MM.1S (cell line): ENCODE measurements around the gene PARVB.

ENCODE experiments used
- DNase-seq: peaks from one replicate; pipeline ENCODE4 v3.0.0-alpha.2; 2015
- H2AFZ ChIP-seq: fragments of 300-600 bp; sonication (generic); 2 replicates; pipeline ENCODE4 v1.6.0; 2016; ENCODE audit warnings: antibody characterized with exemption, low read length
- H3F3A ChIP-seq: fragments of 300-600 bp; sonication (generic); 2 replicates; pipeline ENCODE4 v1.6.1; 2016; ENCODE audit warnings: mild to moderate bottlenecking, antibody characterized with exemption, low read length, moderate library complexity, mixed read lengths; ENCODE audit not compliant: insufficient read depth
- H3K27ac ChIP-seq: fragments of 300-600 bp; sonication (generic); 2 replicates; pipeline ENCODE4 v1.5.1; 2016; ENCODE audit warnings: mild to moderate bottlenecking, low read length
- H3K27me3 ChIP-seq: fragments of 300-600 bp; sonication (generic); replicated peaks from 2 replicates; pipeline ENCODE4 v1.6.0; 2016; ENCODE audit warnings: low read length; ENCODE audit not compliant: insufficient read depth
- H3K36me3 ChIP-seq: fragments of 300-600 bp; sonication (generic); replicated peaks from 2 replicates; pipeline ENCODE4 v1.6.1; 2016; ENCODE audit warnings: mild to moderate bottlenecking, low read length, mixed read lengths; ENCODE audit not compliant: insufficient read depth
- H3K4me1 ChIP-seq: fragments of 300-600 bp; sonication (generic); 2 replicates; pipeline ENCODE4 v1.6.1; 2016; ENCODE audit warnings: low read length, mixed read lengths
- H3K4me2 ChIP-seq: fragments of 300-600 bp; sonication (generic); 2 replicates; pipeline ENCODE4 v1.6.0; 2016; ENCODE audit warnings: low read depth, low read length
- H3K4me3 ChIP-seq: fragments of 300-600 bp; sonication (generic); 2 replicates; pipeline ENCODE4 v1.5.1; 2016; ENCODE audit warnings: low read length, mixed read lengths
- H3K79me2 ChIP-seq: fragments of 300-600 bp; sonication (generic); 2 replicates; pipeline ENCODE4 v1.6.1; 2016; ENCODE audit warnings: mixed run types, low read length, mixed read lengths
- H3K9ac ChIP-seq: fragments of 300-600 bp; sonication (generic); 2 replicates; pipeline ENCODE4 v1.6.1; 2016; ENCODE audit warnings: low read length, mixed read lengths
- H3K9me2 ChIP-seq: fragments of 300-600 bp; sonication (generic); replicated peaks from 2 replicates; pipeline ENCODE4 v1.6.1; 2016; ENCODE audit warnings: mild to moderate bottlenecking, low read length, mixed read lengths; ENCODE audit not compliant: insufficient read depth
- H3K9me3 ChIP-seq: fragments of 300-600 bp; sonication (generic); replicated peaks from 2 replicates; pipeline ENCODE4 v1.6.1; 2016; ENCODE audit warnings: mild to moderate bottlenecking, low read length, mixed read lengths; ENCODE audit not compliant: insufficient read depth
- H4K20me1 ChIP-seq: fragments of 300-600 bp; sonication (generic); 2 replicates; pipeline ENCODE4 v1.6.1; 2016; ENCODE audit warnings: mild to moderate bottlenecking, low read length, moderate library complexity, mixed read lengths; ENCODE audit not compliant: insufficient read depth
- EZH2 ChIP-seq: fragments of 300-600 bp; sonication (generic); optimal IDR thresholded peaks from 2 replicates; pipeline ENCODE3; 2017; ENCODE audit warnings: low read depth, mild to moderate bottlenecking, antibody characterized with exemption, low read length, mixed read lengths
- EZH2phosphoT487 ChIP-seq: fragments of 300-600 bp; sonication (generic); IDR thresholded peaks from 2 replicates; pipeline ENCODE4 v1.6.1; 2018; ENCODE audit warnings: antibody characterized with exemption, low read length
- TF ChIP-seq, protein P1 (sequence below): fragments of 300-600 bp; sonication (generic); IDR thresholded peaks from 2 replicates; pipeline ENCODE4 v1.5.1; 2016; ENCODE audit warnings: antibody characterized with exemption, low read length, mixed read lengths

PARVB gene

DNA sequence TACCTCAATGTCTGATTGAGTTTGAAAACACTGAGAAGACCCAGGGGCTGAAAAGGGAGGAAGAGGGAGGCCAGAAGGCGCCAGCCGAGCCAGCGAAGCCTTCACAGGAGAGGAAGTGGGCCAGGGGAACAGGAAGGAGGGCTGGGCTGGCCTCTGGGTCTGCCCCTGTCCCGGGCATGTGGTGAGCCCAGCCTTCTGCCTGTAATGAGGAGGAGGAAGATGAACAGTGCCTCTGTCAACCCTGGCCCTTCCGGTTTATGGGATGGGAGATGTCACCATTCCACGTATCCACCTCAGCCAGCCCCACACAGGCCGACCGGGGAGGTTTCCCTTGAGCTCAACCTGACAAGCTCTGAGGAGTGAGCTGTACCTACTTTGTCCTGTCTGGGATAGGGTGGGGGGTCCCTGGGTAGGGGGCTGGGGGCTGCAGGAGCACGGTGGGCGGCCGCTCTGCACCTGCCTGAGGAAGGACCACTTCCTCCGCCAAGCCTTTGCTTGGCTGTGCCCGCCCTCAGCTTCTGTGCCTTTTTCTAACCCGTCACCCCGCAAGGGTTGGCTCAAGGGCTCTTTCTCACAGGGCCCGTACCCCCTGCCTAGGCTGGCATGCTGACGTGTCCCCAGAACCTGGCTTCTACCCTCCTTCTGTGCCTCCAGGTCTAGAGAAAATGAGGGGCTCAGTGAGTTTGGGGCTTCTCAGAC lies 158.6 kb downstream of the PARVB start:
- Histone ChIP-seq H3K9me2 (no peaks in the 10 kb centered on the region), H3K9me3 (no peaks in the 10 kb centered on the region), H3K4me3 (no peak overlapping the region), H3K9ac (no peak overlapping the region), H3K36me3 (no peaks in the 10 kb centered on the region), H3K27ac (no peak overlapping the region), H3F3A (peaks cover 2% of the 10 kb centered on the region; the same call in 1 of the 2 replicates), H3K79me2 (no peaks in the 10 kb centered on the region), H3K27me3 (no peaks in the 10 kb centered on the region), H3K4me1 (0 out of 2 replicates have a peak, but pooled peaks cover 10% of the 10 kb centered on the region), H2AFZ (no peak overlapping the region), H3K4me2 (no peak overlapping the region), H4K20me1 (no peaks in the 10 kb centered on the region)
- no peak for DNase-seq
- no peak for TF ChIP-seq EZH2phosphoT487
- TF ChIP-seq, protein P1, sequence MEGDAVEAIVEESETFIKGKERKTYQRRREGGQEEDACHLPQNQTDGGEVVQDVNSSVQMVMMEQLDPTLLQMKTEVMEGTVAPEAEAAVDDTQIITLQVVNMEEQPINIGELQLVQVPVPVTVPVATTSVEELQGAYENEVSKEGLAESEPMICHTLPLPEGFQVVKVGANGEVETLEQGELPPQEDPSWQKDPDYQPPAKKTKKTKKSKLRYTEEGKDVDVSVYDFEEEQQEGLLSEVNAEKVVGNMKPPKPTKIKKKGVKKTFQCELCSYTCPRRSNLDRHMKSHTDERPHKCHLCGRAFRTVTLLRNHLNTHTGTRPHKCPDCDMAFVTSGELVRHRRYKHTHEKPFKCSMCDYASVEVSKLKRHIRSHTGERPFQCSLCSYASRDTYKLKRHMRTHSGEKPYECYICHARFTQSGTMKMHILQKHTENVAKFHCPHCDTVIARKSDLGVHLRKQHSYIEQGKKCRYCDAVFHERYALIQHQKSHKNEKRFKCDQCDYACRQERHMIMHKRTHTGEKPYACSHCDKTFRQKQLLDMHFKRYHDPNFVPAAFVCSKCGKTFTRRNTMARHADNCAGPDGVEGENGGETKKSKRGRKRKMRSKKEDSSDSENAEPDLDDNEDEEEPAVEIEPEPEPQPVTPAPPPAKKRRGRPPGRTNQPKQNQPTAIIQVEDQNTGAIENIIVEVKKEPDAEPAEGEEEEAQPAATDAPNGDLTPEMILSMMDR, result no peak
- TF ChIP-seq EZH2, result no peak

- 0 out of 2 replicates have a peak, but pooled peaks cover 10% of the 10 kb centered on the region for H3K4me1 ChIP-seq
- no peak overlapping the region for H3K27ac ChIP-seq
- no peaks in the 10 kb centered on the region for H3K36me3 ChIP-seq
- no peak overlapping the region for H2AFZ ChIP-seq
- H3K79me2 ChIP-seq, result no peaks in the 10 kb centered on the region
- H3K4me3 ChIP-seq, result no peak overlapping the region
- no peaks in the 10 kb centered on the region for H3K27me3 ChIP-seq
- no peak overlapping the region for H3K9ac ChIP-seq
- no peak for DNase-seq
- no peaks in the 10 kb centered on the region for H3K9me2 ChIP-seq
- H3K9me3 ChIP-seq, result no peaks in the 10 kb centered on the region
- peaks cover 2% of the 10 kb centered on the region; the same call in 1 of the 2 replicates for H3F3A ChIP-seq
- no peaks in the 10 kb centered on the region for H4K20me1 ChIP-seq
- H3K4me2 ChIP-seq, result no peak overlapping the region
- TF ChIP-seq, protein P1, result no peak
- TF ChIP-seq EZH2phosphoT487 (no peak), EZH2 (no peak)
Observed at GRCh38 chr22:44183287-44183588, 159.1 kb downstream of the PARVB start.

DNA sequence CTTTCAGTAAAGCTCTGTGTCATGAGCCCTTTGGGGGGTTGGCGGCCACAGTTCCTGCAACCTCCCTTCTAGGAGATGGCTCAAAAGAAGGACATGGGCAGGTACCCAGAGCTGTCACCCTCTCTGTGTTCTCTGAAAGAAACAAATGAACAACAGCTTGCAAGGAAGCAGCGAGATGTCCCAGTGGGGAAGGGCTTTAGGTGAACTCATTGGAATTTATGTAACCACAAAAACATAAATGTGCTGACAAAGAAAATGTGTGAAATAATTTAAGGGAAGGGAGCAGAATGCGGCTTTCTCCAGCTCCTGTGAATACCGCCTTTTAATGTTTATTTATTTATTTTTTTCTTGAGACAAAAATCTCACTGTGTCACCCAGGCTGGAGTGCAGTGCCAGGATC lies 159.9 kb downstream of the PARVB start:
- DNase-seq, result no peak
- Histone ChIP-seq H3K9me2 (no peaks in the 10 kb centered on the region), H3K79me2 (no peaks in the 10 kb centered on the region), H3K4me1 (0 out of 2 replicates have a peak, but pooled peaks cover 10% of the 10 kb centered on the region), H3K9me3 (no peaks in the 10 kb centered on the region), H3K27me3 (no peaks in the 10 kb centered on the region), H4K20me1 (no peaks in the 10 kb centered on the region), H3K4me3 (no peak overlapping the region), H3K4me2 (no peak overlapping the region), H3K9ac (no peak overlapping the region), H3F3A (peaks cover 2% of the 10 kb centered on the region; the same call in 1 of the 2 replicates), H3K27ac (no peak overlapping the region), H2AFZ (no peak overlapping the region), H3K36me3 (no peaks in the 10 kb centered on the region)
- TF ChIP-seq, protein P1, result no peak
- TF ChIP-seq EZH2, result no peak
- no peak for TF ChIP-seq EZH2phosphoT487
